Neural cell (in vitro differentiated cells): Measurements from ENCODE around the gene LRP1. TPM values are rescaled to one million over a fixed set of nuclear protein-coding genes. Genes with fewer than 3 reads are reported as not detected.

ENCODE experiments used
- H2AFZ ChIP-seq: fragments of 200-600, 300-800 bp; sonication (generic), shearing (Covaris generic); 2 replicates; pipeline ENCODE4 v1.6.0; 2014; ENCODE audit warnings: low read depth, mild to moderate bottlenecking, antibody characterized with exemption, low read length, moderate library complexity
- H3F3A ChIP-seq: fragments of 200-600 bp; shearing (Covaris generic); 2 replicates; pipeline ENCODE4 v1.6.1; 2016; ENCODE audit warnings: mild to moderate bottlenecking, moderate library complexity, mixed read lengths, antibody characterized with exemption, low read length; ENCODE audit not compliant: insufficient read depth, poor library complexity, severe bottlenecking
- H3K27ac ChIP-seq: fragments of 200-600, 300-800 bp; sonication (generic), shearing (Covaris generic); 2 replicates; pipeline ENCODE4 v1.5.1; 2014; ENCODE audit warnings: mild to moderate bottlenecking, low read length, moderate library complexity
- H3K27me3 ChIP-seq: fragments of 300-800, 200-600 bp; sonication (generic), shearing (Covaris generic); 2 replicates; pipeline ENCODE4 v1.6.0; 2014; ENCODE audit warnings: mild to moderate bottlenecking, low read depth, low read length, moderate library complexity; ENCODE audit not compliant: insufficient read depth
- H3K36me3 ChIP-seq: fragments of 300-800, 200-600 bp; sonication (generic), shearing (Covaris generic); 2 replicates; pipeline ENCODE4 v1.5.1; 2014; ENCODE audit warnings: mild to moderate bottlenecking, antibody characterized with exemption, low read length, moderate library complexity; ENCODE audit not compliant: insufficient read depth
- H3K4me2 ChIP-seq: fragments of 300-800, 200-600 bp; sonication (generic), shearing (Covaris generic); 2 replicates; pipeline ENCODE4 v1.6.0; 2014; ENCODE audit warnings: mild to moderate bottlenecking, low read length
- H3K4me3 ChIP-seq: fragments of 300-800, 200-600 bp; sonication (generic), shearing (Covaris generic); 2 replicates; pipeline ENCODE4 v1.5.1; 2014; ENCODE audit warnings: mild to moderate bottlenecking, low read length, moderate library complexity
- H3K79me2 ChIP-seq: fragments of 200-600 bp; shearing (Covaris generic); replicated peaks from 2 replicates; pipeline ENCODE4 v1.6.0; 2014; ENCODE audit warnings: mild to moderate bottlenecking, low read length, moderate library complexity; ENCODE audit not compliant: insufficient read depth
- H3K9ac ChIP-seq: fragments of 300-800, 200-600 bp; sonication (generic), shearing (Covaris generic); 2 replicates; pipeline ENCODE4 v1.6.1; 2016; ENCODE audit warnings: mild to moderate bottlenecking, low read length, mixed read lengths
- H3K9me2 ChIP-seq: fragments of 200-600 bp; shearing (Covaris generic); 2 replicates; pipeline ENCODE4 v1.6.1; 2016; ENCODE audit warnings: mild to moderate bottlenecking, low read length, mixed read lengths; ENCODE audit not compliant: insufficient read depth
- H3K9me3 ChIP-seq: fragments of 200-600, 300-800 bp; sonication (generic), shearing (Covaris generic); 2 replicates; pipeline ENCODE4 v1.6.1; 2016; ENCODE audit warnings: mild to moderate bottlenecking, mixed run types, low read length, moderate library complexity, mixed read lengths
- H4K20me1 ChIP-seq: fragments of 200-600 bp; shearing (Covaris generic); 2 replicates; pipeline ENCODE4 v1.6.1; 2016; ENCODE audit warnings: mild to moderate bottlenecking, mixed run types; ENCODE audit not compliant: insufficient read depth
- EP300 ChIP-seq: fragments of 450-650 bp; conservative IDR thresholded peaks from 2 replicates; pipeline ENCODE4 v1.6.1; 2014; ENCODE audit warnings: antibody characterized with exemption, mild to moderate bottlenecking, moderate library complexity; ENCODE audit not compliant: poor library complexity, severe bottlenecking
- EZH2 ChIP-seq: fragments of 200-600, 300-800 bp; shearing (Covaris generic), sonication (generic); IDR thresholded peaks from 2 replicates; pipeline ENCODE4 v1.6.1; 2014; ENCODE audit warnings: antibody characterized with exemption, low read length, borderline replicate concordance, mild to moderate bottlenecking; ENCODE audit not compliant: insufficient read depth, poor library complexity, severe bottlenecking
- MXI1 ChIP-seq: fragments of 450-650 bp; conservative IDR thresholded peaks from 2 replicates; pipeline ENCODE4 v1.6.1; 2014; ENCODE audit warnings: antibody characterized with exemption, mild to moderate bottlenecking; ENCODE audit not compliant: poor library complexity, severe bottlenecking
- POLR2AphosphoS5 ChIP-seq: IDR thresholded peaks from 2 replicates; pipeline ENCODE4 v1.6.1; 2012
- RAD21 ChIP-seq: fragments of 450-650 bp; conservative IDR thresholded peaks from 2 replicates; pipeline ENCODE4 v1.6.1; 2014; ENCODE audit warnings: antibody characterized with exemption, mild to moderate bottlenecking, moderate library complexity
- SMC3 ChIP-seq: fragments of 450-650 bp; conservative IDR thresholded peaks from 2 replicates; pipeline ENCODE4 v1.6.1; 2014; ENCODE audit warnings: antibody characterized with exemption, mild to moderate bottlenecking, moderate library complexity; ENCODE audit not compliant: poor library complexity
- TAF1 ChIP-seq: IDR thresholded peaks from 2 replicates; pipeline ENCODE4 v1.6.1; 2012; ENCODE audit warnings: low read depth
- polyA plus RNA-seq: library from polyadenylated mRNA; depleted of rRNA; stranded (reverse); fragments of >200 nt; gene quantifications from 2 replicates; pipeline ENCODE4 v1.2.3, GENCODE V29; 2014
- TF ChIP-seq, protein P1 (sequence below): IDR thresholded peaks from 2 replicates; pipeline ENCODE4 v1.6.1; 2012; ENCODE audit warnings: borderline replicate concordance
- TF ChIP-seq, protein P2 (sequence below): fragments of 450-650 bp; IDR thresholded peaks from 2 replicates; pipeline ENCODE4 v1.5.1; 2014; ENCODE audit warnings: antibody characterized with exemption, mild to moderate bottlenecking, moderate library complexity; ENCODE audit not compliant: poor library complexity, severe bottlenecking

The LRP1 gene
- polyA plus RNA-seq, 1 donor from 2014 or later = 18.2 TPM

GRCh38 chr12:57233357-57234232, 105.3 kb downstream of the LRP1 start (continued):
- no peak for TF ChIP-seq MXI1
- no peak for TF ChIP-seq TAF1

DNA sequence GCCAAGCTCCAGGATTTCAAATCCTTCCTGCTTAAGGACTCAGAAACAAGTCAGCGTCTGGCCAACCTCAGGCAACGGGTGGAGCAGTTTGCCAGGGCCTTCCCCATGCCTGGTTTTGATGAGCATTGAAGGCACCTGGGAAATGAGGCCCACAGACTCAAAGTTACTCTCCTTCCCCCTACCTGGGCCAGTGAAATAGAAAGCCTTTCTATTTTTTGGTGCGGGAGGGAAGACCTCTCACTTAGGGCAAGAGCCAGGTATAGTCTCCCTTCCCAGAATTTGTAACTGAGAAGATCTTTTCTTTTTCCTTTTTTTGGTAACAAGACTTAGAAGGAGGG, 105.9 kb downstream of the LRP1 start:
- Histone ChIP-seq H3K27ac (no peak overlapping the region), H3K4me3 (no peak overlapping the region), H3K9ac (no peak overlapping the region), H3F3A (no peaks in the 10 kb centered on the region), H3K9me3 (no peaks in the 10 kb centered on the region), H3K79me2 (no peaks in the 10 kb centered on the region), H3K27me3 (peaks cover 36% of the 10 kb centered on the region), H3K36me3 (no peaks in the 10 kb centered on the region), H3K9me2 (no peaks in the 10 kb centered on the region), H4K20me1 (no peaks in the 10 kb centered on the region), H2AFZ (no peak overlapping the region), H3K4me2 (no peak overlapping the region)
- TF ChIP-seq EP300 (no peak), POLR2AphosphoS5 (no peak), SMC3 (no peak), EZH2 (no peak), TAF1 (no peak), RAD21 (no peak), MXI1 (no peak)
- TF ChIP-seq, protein P1, sequence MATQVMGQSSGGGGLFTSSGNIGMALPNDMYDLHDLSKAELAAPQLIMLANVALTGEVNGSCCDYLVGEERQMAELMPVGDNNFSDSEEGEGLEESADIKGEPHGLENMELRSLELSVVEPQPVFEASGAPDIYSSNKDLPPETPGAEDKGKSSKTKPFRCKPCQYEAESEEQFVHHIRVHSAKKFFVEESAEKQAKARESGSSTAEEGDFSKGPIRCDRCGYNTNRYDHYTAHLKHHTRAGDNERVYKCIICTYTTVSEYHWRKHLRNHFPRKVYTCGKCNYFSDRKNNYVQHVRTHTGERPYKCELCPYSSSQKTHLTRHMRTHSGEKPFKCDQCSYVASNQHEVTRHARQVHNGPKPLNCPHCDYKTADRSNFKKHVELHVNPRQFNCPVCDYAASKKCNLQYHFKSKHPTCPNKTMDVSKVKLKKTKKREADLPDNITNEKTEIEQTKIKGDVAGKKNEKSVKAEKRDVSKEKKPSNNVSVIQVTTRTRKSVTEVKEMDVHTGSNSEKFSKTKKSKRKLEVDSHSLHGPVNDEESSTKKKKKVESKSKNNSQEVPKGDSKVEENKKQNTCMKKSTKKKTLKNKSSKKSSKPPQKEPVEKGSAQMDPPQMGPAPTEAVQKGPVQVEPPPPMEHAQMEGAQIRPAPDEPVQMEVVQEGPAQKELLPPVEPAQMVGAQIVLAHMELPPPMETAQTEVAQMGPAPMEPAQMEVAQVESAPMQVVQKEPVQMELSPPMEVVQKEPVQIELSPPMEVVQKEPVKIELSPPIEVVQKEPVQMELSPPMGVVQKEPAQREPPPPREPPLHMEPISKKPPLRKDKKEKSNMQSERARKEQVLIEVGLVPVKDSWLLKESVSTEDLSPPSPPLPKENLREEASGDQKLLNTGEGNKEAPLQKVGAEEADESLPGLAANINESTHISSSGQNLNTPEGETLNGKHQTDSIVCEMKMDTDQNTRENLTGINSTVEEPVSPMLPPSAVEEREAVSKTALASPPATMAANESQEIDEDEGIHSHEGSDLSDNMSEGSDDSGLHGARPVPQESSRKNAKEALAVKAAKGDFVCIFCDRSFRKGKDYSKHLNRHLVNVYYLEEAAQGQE = no peak
- TF ChIP-seq, protein P2, sequence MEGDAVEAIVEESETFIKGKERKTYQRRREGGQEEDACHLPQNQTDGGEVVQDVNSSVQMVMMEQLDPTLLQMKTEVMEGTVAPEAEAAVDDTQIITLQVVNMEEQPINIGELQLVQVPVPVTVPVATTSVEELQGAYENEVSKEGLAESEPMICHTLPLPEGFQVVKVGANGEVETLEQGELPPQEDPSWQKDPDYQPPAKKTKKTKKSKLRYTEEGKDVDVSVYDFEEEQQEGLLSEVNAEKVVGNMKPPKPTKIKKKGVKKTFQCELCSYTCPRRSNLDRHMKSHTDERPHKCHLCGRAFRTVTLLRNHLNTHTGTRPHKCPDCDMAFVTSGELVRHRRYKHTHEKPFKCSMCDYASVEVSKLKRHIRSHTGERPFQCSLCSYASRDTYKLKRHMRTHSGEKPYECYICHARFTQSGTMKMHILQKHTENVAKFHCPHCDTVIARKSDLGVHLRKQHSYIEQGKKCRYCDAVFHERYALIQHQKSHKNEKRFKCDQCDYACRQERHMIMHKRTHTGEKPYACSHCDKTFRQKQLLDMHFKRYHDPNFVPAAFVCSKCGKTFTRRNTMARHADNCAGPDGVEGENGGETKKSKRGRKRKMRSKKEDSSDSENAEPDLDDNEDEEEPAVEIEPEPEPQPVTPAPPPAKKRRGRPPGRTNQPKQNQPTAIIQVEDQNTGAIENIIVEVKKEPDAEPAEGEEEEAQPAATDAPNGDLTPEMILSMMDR = no peak

DNA sequence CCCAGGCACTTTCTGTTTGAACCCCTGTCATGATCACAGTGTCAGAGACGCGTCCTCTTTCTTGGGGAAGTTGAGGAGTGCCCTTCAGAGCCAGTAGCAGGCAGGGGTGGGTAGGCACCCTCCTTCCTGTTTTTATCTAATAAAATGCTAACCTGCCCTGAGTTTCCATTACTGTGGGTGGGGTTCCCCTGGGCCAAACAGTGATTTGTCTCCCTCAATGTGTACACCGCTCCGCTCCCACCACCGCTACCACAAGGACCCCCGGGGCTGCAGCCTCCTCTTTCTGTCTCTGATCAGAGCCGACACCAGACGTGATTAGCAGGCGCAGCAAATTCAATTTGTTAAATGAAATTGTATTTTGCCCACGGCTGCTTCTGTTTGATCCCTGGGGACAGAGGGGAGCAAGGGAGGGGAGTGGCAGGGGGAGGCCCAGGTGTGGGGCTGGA, 106.3 kb downstream of the LRP1 start:
- TF ChIP-seq, protein P1 = no peak
- TF ChIP-seq MXI1 = no peak
- TF ChIP-seq RAD21 = no peak
- Histone ChIP-seq H2AFZ (no peak overlapping the region), H3K27me3 (peaks cover 39% of the 10 kb centered on the region), H3F3A (no peaks in the 10 kb centered on the region), H3K9me2 (no peaks in the 10 kb centered on the region), H4K20me1 (no peaks in the 10 kb centered on the region), H3K9me3 (no peaks in the 10 kb centered on the region), H3K4me2 (no peak overlapping the region), H3K27ac (no peak overlapping the region), H3K79me2 (no peaks in the 10 kb centered on the region), H3K36me3 (no peaks in the 10 kb centered on the region), H3K9ac (no peak overlapping the region), H3K4me3 (no peak overlapping the region)
